Karpas-422 (cell line): Measurements from ENCODE around the gene LRRC74A. TPM values are rescaled to one million over a fixed set of nuclear protein-coding genes. Genes with fewer than 3 reads are reported as not detected.
"Not testable (repeated sequence)": the region's sequence is repeated elsewhere in the genome, so short reads cannot be mapped to it uniquely, and the experiment has no call there.

Experiments
- DNase-seq: peaks from one replicate; pipeline ENCODE4 v3.0.0-alpha.2; 2015
- H2AFZ ChIP-seq: fragments of 200-600 bp; sonication (generic); 2 replicates; pipeline ENCODE4 v1.6.1; 2014; ENCODE audit warnings: antibody characterized with exemption, low read length, mixed read lengths
- H3K27ac ChIP-seq: fragments of 200-600 bp; sonication (generic); 2 replicates; pipeline ENCODE4 v1.5.1; 2014; ENCODE audit warnings: mild to moderate bottlenecking, low read length, moderate library complexity
- H3K27me3 ChIP-seq: fragments of 200-600 bp; sonication (generic); 2 replicates; pipeline ENCODE4 v1.6.1; 2014; ENCODE audit warnings: low read length, mixed read lengths
- H3K36me3 ChIP-seq: fragments of 200-600 bp; sonication (generic); 2 replicates; pipeline ENCODE4 v1.6.1; 2014; ENCODE audit warnings: low read length, mixed read lengths; ENCODE audit not compliant: insufficient read depth
- H3K4me1 ChIP-seq: fragments of 200-600 bp; sonication (generic); 2 replicates; pipeline ENCODE4 v1.6.1; 2014; ENCODE audit warnings: mild to moderate bottlenecking, low read length, mixed read lengths
- H3K4me2 ChIP-seq: fragments of 200-600 bp; sonication (generic); 2 replicates; pipeline ENCODE4 v1.6.1; 2014; ENCODE audit warnings: low read length, low read depth, mild to moderate bottlenecking; ENCODE audit not compliant: poor library complexity, severe bottlenecking
- H3K4me3 ChIP-seq: fragments of 200-600 bp; sonication (generic); 2 replicates; pipeline ENCODE4 v1.5.1; 2014; ENCODE audit warnings: mild to moderate bottlenecking, antibody characterized with exemption, low read length, mixed read lengths
- H3K79me2 ChIP-seq: fragments of 200-600 bp; sonication (generic); 2 replicates; pipeline ENCODE4 v1.6.1; 2014; ENCODE audit warnings: mild to moderate bottlenecking, low read length, mixed read lengths
- H3K9ac ChIP-seq: fragments of 200-600 bp; sonication (generic); 2 replicates; pipeline ENCODE4 v1.6.0; 2014; ENCODE audit warnings: low read length
- H3K9me2 ChIP-seq: fragments of 200-600 bp; sonication (generic), shearing (Covaris generic); replicated peaks from 2 replicates; pipeline ENCODE4 v1.6.0; 2014; ENCODE audit warnings: mild to moderate bottlenecking, low read length, moderate library complexity; ENCODE audit not compliant: insufficient read depth
- H3K9me3 ChIP-seq: fragments of 300-700, 200-600 bp; sonication (generic); 2 replicates; pipeline ENCODE4 v1.6.1; 2014; ENCODE audit warnings: low read length, mixed read lengths
- H4K20me1 ChIP-seq: fragments of 200-600 bp; sonication (generic); 2 replicates; pipeline ENCODE4 v1.6.1; 2014; ENCODE audit warnings: mild to moderate bottlenecking, antibody characterized with exemption, low read length, low read depth; ENCODE audit not compliant: insufficient read depth
- total RNA-seq: library from RNA; depleted of rRNA; stranded (reverse); fragments of >200 nt; shearing (Covaris generic); gene quantifications from 2 replicates; pipeline ENCODE4 v1.2.3, GENCODE V29; 2014; ENCODE audit warnings: low replicate concordance

The LRRC74A gene
- total RNA-seq, 1 experiment from 2014 or later, result not detected

DNA sequence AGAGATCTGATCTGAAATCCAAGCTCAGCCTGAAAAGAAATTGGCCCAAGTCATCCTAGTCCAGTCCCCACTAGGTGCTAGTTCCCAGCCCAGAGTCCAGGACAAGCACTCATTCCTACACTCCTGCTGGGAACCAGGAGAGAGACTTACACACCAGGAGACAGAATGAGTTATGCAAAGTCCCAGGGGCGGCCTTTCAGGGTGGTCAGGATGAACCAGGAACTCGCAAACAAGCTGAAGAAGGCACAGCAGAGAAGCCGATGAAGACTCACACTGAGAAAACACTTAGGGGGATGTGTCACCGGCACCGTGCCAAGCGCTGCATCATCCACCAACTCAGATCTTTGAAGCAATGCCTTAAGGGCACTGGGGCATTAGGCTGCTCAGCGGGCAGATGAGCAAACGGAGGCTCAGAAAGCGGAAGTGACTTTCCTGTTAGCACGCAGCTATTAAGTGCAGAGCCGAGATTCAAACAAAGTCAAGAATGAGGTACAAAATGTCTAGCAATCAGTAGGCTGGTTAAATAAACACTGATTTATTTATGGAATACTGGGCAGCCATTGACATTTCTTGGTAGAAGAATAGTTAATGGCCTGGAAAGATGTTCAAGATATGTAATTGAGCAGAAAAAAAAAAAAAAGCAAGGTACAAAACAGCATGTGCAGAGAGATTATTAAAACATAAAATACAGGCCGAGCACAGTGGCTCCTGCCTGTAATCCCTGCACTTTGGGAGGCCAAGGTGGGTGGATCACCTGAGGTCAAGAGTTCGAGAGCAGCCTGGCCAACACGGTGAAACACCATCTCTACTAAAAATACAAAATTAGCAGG lies 78.7 kb downstream of the LRRC74A start:
- Histone ChIP-seq H4K20me1 (no peaks in the 10 kb centered on the region), H3K4me1 (peaks cover 22% of the 10 kb centered on the region), H3K79me2 (no peaks in the 10 kb centered on the region), H3K4me2 (peak overlapping the region; percentile 50), H3K27ac (peak overlapping the region; percentile 63), H3K9me2 (no peaks in the 10 kb centered on the region), H3K9me3 (no peaks in the 10 kb centered on the region), H3K36me3 (no peaks in the 10 kb centered on the region), H3K27me3 (no peaks in the 10 kb centered on the region), H3K9ac (0 out of 2 replicates have a peak overlapping the region, but pooled peaks have one; percentile 1), H3K4me3 (peak overlapping the region; percentile 3; the same call in 1 of the 2 replicates), H2AFZ (peak overlapping the region; percentile 29)
- DNase-seq, result peak; percentile 98

DNA sequence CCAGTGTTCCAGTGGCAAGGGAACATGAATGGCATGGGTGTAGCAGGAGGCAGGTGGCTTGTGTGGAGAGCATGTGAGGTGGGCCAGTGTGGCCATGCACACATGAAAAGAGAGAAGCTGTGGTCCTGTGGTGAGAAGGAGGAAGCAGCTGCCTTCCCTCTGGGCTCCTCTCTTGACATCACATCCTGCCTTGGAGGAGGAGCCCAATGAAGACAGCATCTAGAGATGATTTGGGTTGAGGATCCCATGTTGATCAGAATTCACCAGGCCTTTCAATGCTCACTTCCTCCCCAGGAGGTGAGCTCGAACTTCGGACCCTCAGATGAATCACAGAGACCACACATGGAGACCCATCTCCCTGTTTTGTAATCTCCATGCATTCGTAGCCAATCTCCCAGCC lies 82.6 kb downstream of the LRRC74A start:
- peak; percentile 68 for DNase-seq
- Histone ChIP-seq H3K36me3 (no peaks in the 10 kb centered on the region), H2AFZ (peak overlapping the region; percentile 2; the same call in 1 of the 2 replicates), H3K27ac (no peak overlapping the region), H3K4me1 (peaks cover 22% of the 10 kb centered on the region), H3K9me2 (no peaks in the 10 kb centered on the region), H3K79me2 (no peaks in the 10 kb centered on the region), H3K4me2 (no peak overlapping the region), H3K9me3 (no peaks in the 10 kb centered on the region), H3K4me3 (no peak overlapping the region), H4K20me1 (no peaks in the 10 kb centered on the region), H3K27me3 (no peaks in the 10 kb centered on the region), H3K9ac (peak overlapping the region; percentile 21; the same call in 1 of the 2 replicates)

- Histone ChIP-seq H3K36me3 (no peaks in the 10 kb centered on the region), H3K27ac (no peak overlapping the region), H3K4me3 (no peak overlapping the region), H3K9me3 (no peaks in the 10 kb centered on the region), H3K79me2 (no peaks in the 10 kb centered on the region), H3K4me2 (no peak overlapping the region), H3K27me3 (no peaks in the 10 kb centered on the region), H4K20me1 (no peaks in the 10 kb centered on the region), H2AFZ (peak overlapping the region; percentile 2; the same call in 1 of the 2 replicates), H3K4me1 (peaks cover 21% of the 10 kb centered on the region), H3K9me2 (no peaks in the 10 kb centered on the region), H3K9ac (no peak overlapping the region)
- no peak for DNase-seq
These were observed 83.1 kb downstream of the LRRC74A start for GRCh38 chr14:76909266-76909665.

- Histone ChIP-seq H3K9me2 (no peaks in the 10 kb centered on the region), H3K4me1 (peaks cover 10% of the 10 kb centered on the region), H3K4me3 (no peak overlapping the region), H3K36me3 (no peaks in the 10 kb centered on the region), H3K4me2 (no peak overlapping the region), H3K27ac (no peak overlapping the region), H3K9me3 (no peaks in the 10 kb centered on the region), H3K9ac (no peak overlapping the region), H2AFZ (no peak overlapping the region), H3K27me3 (no peaks in the 10 kb centered on the region), H3K79me2 (no peaks in the 10 kb centered on the region), H4K20me1 (no peaks in the 10 kb centered on the region)
- no peak for DNase-seq
These were observed 84.2 kb downstream of the LRRC74A start for GRCh38 chr14:76910371-76910890.

DNA sequence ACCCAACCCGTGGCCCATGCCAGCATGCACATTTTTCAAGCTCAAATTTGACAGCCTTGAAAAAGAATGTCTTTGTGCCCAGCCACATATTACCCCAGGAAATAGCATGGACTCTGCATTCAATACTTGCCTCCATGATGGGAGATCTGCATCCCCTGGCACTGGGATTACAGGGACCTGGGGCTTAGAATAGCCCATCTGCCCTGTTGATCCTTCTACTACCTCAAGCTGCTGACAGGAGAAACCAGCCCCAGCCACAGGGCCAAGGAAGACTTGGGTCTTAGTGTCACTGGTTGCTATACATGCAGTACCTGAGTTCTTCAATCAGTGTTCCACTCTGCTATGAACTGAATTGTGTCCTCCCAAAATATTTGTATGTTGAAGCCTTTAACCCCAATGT lies 85.3 kb downstream of the LRRC74A start:
- Histone ChIP-seq H3K9me3 (no peaks in the 10 kb centered on the region), H3K4me3 (no peak overlapping the region)

DNA sequence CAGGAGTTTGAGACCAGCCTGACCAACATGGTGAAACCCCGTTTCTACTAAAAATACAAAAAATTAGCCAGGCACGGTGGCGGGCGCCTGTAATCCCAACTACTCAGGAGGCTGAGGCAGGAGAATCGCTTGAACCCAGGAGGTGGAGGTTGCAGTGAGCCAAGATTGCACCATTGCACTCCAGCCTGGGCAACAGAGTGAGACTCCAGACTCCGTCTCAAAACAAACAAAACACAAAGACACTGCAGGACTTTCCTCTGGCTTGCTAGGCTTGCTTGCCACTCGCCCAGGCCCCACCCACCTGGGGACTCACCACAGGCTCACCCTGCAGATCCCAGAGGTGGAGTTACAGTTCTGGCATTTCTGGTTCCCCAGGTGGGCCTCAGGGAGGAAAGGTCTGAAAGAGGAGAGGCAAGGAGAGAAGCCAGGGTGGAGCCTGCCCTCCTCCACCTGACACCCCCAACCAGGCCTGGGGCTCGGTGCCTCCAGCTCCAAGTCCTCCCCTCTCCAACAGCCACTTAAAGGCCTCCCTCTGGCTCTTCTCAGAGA lies 88.4 kb downstream of the LRRC74A start:
- H3K27me3 ChIP-seq, result not testable (repeated sequence)

More for the DNA sequence above, 85.3 kb downstream of the LRRC74A start:
- no peak overlapping the region for H3K27ac ChIP-seq
- no peaks in the 10 kb centered on the region for H3K79me2 ChIP-seq
- no peak overlapping the region for H2AFZ ChIP-seq
- H3K9me2 ChIP-seq, result no peaks in the 10 kb centered on the region
- DNase-seq, result no peak
- H3K4me2 ChIP-seq, result no peak overlapping the region
- H4K20me1 ChIP-seq, result no peaks in the 10 kb centered on the region
- no peak overlapping the region for H3K9ac ChIP-seq
- H3K36me3 ChIP-seq, result no peaks in the 10 kb centered on the region
- H3K4me1 ChIP-seq, result peaks cover 5% of the 10 kb centered on the region; the same call in 1 of the 2 replicates
- no peaks in the 10 kb centered on the region for H3K27me3 ChIP-seq

GRCh38 chr14:76916040-76916715 lies 90.0 kb downstream of the LRRC74A start:
- H3K9ac ChIP-seq, result no peak overlapping the region
- no peaks in the 10 kb centered on the region for H3K9me2 ChIP-seq
- no peaks in the 10 kb centered on the region for H3K9me3 ChIP-seq
- no peaks in the 10 kb centered on the region for H4K20me1 ChIP-seq
- H3K79me2 ChIP-seq, result no peaks in the 10 kb centered on the region
- no peaks in the 10 kb centered on the region for H3K27me3 ChIP-seq
- no peaks in the 10 kb centered on the region for H3K36me3 ChIP-seq
- H3K4me2 ChIP-seq, result no peak overlapping the region
- no peak overlapping the region for H3K4me3 ChIP-seq
- no peak for DNase-seq
- no peak overlapping the region for H2AFZ ChIP-seq
- H3K27ac ChIP-seq, result no peak overlapping the region
- H3K4me1 ChIP-seq, result peaks cover 38% of the 10 kb centered on the region

More for the DNA sequence above, 88.4 kb downstream of the LRRC74A start:
- H3K27ac ChIP-seq, H3K36me3 ChIP-seq, H4K20me1 ChIP-seq, H3K4me3 ChIP-seq, H3K9ac ChIP-seq, H2AFZ ChIP-seq, H3K9me3 ChIP-seq, H3K9me2 ChIP-seq, H3K4me2 ChIP-seq, H3K79me2 ChIP-seq, DNase-seq: not testable (repeated sequence)
- H3K4me1 ChIP-seq, result peaks cover 22% of the 10 kb centered on the region

- no peaks in the 10 kb centered on the region for H4K20me1 ChIP-seq
- peak; percentile 62 for DNase-seq
- H3K9me2 ChIP-seq, result no peaks in the 10 kb centered on the region
- H3K36me3 ChIP-seq, result no peaks in the 10 kb centered on the region
- no peak overlapping the region for H3K4me2 ChIP-seq
- no peak overlapping the region for H3K27ac ChIP-seq
- H3K4me3 ChIP-seq, result no peak overlapping the region
- no peak overlapping the region for H3K9ac ChIP-seq
- H3K27me3 ChIP-seq, result no peaks in the 10 kb centered on the region
- no peak overlapping the region for H2AFZ ChIP-seq
- peaks cover 41% of the 10 kb centered on the region for H3K4me1 ChIP-seq
- no peaks in the 10 kb centered on the region for H3K79me2 ChIP-seq
- H3K9me3 ChIP-seq, result no peaks in the 10 kb centered on the region
These were observed 91.0 kb downstream of the LRRC74A start for GRCh38 chr14:76917158-76917596.
